ENCODE measurements around the gene LYPD1.

- TF ChIP-seq ZNF266 (tag by site-specific recombination; IDR thresholded peaks at IDR 0.05; ENCODE audit: low read depth) (no peak), ZNF785 (tag by site-specific recombination; IDR thresholded peaks at IDR 0.05) (no peak), TSHZ1 (tag by site-specific recombination; IDR thresholded peaks at IDR 0.05; ENCODE audit: borderline replicate concordance) (no peak), ZSCAN18 (tag by site-specific recombination; IDR thresholded peaks at IDR 0.05) (no peak), ZNF292 (tag by site-specific recombination; IDR thresholded peaks at IDR 0.05; ENCODE audit: borderline replicate concordance, low read depth) (no peak), ZBTB49 (tag by site-specific recombination; IDR thresholded peaks at IDR 0.05; ENCODE audit: low read depth) (no peak), ZNF223 (tag by site-specific recombination; IDR thresholded peaks at IDR 0.05) (no peak), CTCF (tag by site-specific recombination; IDR thresholded peaks at IDR 0.05) (no peak), REST (tag by site-specific recombination; IDR thresholded peaks at IDR 0.05) (no peak), ZNF133 (tag by site-specific recombination; IDR thresholded peaks at IDR 0.05) (no peak), YY1 (tag by site-specific recombination; IDR thresholded peaks at IDR 0.05) (no peak)
Observed at GRCh38 chr2:132697556-132698205, 27.7 kb upstream of the LYPD1 start.
